ENCODE results near the gene RRP1.
A peak's percentile ranks its signal among the peaks of the same experiment; 100 is the strongest.

Gene RRP1

DNA sequence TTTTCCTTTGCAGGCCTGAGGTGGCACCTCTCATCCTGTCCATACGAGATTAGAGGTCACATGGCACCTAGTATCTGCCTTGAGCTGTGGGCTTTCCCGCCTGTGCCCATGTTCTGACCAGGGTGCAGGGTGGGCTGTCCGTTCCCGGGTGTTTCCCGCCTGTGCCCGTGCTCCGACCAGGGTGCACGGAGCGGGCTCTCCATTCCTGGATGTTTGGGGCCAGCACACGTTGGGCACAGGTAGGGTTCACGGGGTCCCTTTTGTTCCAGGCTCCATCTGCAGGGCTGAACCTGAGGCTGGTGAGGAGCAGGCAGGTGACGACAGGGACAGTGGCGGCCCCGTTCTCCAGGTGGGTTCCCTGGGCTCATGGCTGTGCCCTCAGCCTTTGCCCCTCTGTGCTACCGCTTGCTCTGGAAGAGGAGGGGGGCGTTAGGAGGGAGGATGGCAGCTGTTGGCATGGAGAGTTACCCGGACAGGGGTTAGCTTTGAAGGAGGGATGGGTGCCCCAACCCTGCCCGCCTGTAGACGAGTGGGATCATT, 10.0 kb downstream of the RRP1 start:
- no peak for DNase-seq (ENCODE audit: insufficient read length, low spot score)
- FAIRE-seq, result no peak

DNA sequence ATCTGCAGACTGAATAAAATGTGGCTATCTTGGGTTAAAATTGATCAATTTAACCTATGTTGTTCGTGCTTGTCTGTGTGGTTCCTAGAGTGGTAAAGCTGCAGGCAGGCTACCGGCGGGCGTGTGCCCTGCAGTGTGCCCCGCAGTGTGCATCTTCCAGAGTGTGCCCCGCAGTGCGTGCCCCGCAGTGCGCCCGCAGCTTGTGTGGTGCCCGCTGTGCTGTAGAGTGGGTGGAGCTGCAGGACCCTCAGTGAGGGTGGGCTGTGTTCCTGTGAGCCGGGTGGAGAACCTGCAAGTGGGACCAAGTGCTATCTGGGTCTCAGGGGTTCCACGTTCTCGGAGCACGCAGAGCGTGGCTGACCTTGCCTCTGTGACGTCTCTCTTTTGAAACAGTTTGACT, 10.7 kb downstream of the RRP1 start:
- FAIRE-seq (peak; percentile 4), DNase-seq (ENCODE audit: insufficient read length, low spot score) (no peak)

DNA sequence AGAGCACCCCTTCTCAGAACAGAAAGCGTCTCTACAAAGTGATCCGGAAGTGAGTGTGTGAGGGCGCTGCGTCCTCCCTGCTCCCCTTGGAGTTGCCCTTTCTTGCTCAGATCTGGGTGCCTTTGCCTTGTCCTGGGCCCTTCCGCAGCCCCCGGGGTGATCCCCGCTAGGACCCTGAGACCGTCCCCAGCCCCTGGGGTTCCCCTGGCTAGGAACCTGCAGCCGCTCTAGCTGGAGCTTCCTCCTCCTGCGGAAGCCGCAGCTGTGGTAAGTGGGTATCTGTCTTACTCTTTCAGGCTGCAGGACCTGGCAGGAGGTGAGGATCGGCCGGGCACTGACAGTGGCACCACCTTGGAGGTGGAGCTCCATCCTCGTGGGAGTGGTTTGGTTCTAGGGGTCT, 11.2 kb downstream of the RRP1 start:
- FAIRE-seq, result no peak
- DNase-seq (ENCODE audit: insufficient read length, low spot score), result no peak

DNA sequence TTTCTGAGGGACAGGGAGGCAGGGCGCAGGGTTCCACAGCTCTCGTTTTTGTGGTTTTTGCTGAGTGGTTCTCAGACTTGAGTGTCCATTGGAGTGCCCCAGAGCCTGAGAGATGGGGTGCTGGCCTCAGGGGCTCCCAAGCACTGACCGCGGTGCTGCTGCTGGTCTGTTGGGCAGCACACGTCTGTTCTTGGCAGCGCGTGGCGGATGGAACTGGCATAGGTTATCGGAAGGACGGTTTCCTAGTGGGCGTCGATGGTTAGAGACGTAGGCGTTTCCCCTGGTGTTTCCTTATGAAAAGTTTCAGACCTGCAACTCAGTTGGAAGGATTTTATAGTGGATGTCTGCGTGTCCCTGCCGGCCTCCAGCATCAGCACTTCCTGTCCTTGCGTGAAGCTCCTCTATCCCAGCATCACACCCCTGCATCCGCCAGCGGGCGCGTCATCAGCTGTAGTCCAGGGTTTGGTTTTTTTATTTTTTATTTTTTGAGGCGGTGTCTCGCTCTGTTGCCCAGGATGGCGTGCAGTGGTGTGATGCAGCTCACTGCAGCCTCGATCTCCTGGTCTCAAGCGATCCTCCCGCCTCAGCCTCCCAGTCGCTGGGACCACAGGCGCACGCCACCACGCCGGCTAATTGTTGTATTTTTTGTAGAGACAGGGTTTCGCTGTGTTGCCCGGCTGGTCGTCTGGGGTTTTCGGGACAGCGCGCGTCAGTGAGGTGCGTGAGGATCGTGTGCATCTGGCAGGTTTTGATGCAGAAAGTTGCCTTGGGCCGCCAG, 11.8 kb downstream of the RRP1 start:
- no peak for DNase-seq (ENCODE audit: insufficient read length, low spot score)
- no peak for FAIRE-seq

DNA sequence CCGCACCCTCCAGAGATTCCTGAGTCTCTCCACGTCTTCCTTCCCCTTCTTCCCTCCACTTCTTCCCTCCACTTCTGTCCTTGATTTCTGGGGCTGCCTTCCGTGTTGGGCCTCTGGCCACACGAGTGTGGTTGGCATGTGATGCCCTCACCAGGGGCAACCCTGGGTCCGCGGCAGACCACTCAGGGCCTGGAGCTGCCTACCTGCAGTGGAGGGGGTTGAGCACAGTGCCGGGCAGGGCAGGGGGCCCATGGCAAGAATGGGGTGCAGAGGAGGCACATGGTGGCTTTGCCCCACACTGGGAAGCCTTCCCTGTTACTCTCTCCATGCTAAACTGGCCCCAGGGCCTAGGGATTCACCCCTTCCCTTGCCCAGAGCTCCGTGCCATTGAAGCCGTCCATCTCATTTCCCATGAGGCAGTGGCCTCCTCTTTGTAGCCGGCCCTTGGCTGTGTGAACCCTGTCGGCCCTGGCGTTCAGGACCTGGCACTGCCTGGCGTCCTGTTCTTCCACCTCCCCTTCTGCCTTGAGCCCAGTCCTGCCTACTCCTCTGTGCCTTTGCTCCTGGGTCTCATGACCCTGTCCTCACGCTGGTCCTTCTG, 13.4 kb downstream of the RRP1 start:
- no peak for FAIRE-seq

DNA sequence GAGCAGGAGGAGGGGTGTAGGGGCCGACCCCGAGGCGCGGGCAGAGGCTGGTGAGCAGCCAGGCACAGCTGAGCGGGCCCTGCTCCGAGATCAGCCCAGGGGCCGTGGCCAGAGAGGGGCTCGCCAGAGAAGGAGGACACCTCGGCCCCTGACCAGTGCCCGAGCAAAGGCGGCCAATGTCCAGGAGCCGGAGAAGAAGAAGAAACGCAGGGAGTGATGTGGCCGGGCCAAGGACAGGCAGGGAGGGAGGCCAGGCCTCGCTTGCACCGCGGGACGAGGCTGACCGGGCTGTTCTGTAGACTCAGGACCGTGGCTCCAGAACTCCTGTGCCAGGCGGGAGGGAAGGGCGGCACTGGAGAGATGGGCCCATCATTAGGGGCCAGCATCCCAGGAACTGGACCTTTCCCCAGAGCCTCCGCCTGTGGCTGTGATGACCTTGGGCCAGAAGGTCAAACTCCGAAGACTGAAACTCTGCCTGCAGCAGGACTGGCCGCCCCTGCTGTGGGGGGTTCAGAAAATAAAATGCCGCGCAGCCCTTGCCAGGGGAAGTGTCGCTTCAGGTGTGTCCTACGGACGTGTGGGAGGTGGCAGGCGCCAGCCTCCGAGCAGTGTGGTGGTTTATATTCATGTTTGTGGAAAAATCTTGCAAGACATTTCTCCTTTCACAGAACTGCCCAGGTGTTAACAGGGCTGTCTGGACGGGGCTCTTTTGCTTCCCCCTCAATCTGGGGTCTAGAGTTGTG, 14.4 kb downstream of the RRP1 start:
- no peak for FAIRE-seq
- DNase-seq (ENCODE audit: insufficient read length, low spot score), result no peak

More for the DNA sequence above, 13.4 kb downstream of the RRP1 start:
- no peak for DNase-seq (ENCODE audit: insufficient read length, low spot score)

DNA sequence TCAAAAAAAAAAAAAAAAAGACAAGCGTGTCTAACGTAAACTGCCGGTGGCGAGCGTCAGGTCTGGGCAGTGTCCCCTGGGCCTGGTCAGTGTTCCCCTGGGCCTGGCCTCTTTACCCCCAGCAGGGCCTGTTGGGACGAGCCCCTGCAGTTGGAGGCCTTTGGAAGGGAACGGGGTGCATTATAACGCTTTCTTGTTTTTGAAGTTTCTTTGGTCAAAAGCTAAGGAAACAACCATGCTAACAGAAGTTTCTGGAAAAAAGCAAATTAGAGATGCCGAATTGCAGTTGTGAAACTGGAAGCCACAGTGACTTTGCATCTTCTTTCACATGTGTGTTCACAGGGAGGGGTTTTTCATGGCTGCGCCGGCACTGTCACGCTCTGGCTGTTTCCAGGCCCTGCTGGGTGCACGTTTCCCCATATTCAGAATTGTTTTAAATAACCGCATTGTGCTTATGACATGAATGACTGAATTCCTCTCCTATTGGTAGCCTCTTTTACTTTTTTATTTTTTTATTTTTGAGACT, 16.0 kb downstream of the RRP1 start:
- DNase-seq (ENCODE audit: insufficient read length, low spot score) (no peak), FAIRE-seq (no peak)

DNA sequence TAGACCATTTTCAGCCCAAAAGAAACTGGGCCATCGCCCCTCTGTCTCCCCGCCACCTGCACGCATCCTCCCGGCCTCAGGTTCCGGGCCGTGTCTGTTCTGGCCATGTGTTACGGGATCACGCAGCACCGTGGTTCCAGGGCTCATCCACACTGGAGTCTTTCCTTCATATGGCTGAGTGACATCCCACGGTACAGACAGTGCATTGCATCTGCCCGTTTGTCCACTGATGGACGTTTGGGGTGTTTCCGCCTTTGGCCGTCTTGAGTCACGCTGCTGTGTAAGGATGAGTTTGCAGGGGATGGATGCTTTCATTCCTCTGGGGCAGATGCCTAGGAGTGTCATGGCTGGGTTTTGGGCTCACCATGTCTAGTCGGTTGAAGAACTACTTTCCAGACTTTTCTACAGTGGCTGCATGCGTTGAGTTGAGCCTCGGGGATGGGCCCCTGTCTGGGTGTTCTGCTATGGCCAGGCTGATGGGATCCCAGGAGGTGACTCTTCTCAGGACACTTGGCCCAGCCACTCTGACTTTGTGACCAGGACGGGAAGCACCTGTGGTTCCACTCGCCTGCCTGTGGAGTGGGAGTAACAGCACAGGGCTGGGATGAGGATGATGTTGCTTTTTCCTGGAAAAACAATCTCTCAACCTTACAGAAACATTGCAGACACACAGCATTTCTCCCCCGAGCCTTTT, 16.8 kb downstream of the RRP1 start:
- FAIRE-seq, result no peak
- DNase-seq (ENCODE audit: insufficient read length, low spot score), result no peak

DNA sequence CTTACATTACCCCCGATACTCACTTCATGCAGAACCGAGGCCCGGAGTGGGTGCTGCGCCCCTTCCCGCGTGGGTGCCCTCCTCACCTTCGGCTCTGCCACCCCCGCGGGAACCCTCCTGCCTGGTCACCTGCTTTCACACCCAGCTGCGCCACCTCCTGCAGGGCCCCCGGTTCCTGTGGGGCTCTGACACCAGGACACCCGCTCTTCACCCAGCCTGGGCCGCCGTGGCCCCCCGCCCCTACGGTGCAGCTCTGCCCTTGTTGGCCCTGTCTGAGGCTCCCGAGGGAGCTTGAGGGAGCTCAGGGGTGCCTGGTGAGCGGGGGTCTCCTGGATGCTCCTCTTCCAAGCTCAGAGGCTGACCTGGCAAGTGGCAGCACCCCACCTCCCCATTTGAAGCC, 19.0 kb downstream of the RRP1 start:
- FAIRE-seq (no peak), DNase-seq (ENCODE audit: insufficient read length, low spot score) (no peak)

DNA sequence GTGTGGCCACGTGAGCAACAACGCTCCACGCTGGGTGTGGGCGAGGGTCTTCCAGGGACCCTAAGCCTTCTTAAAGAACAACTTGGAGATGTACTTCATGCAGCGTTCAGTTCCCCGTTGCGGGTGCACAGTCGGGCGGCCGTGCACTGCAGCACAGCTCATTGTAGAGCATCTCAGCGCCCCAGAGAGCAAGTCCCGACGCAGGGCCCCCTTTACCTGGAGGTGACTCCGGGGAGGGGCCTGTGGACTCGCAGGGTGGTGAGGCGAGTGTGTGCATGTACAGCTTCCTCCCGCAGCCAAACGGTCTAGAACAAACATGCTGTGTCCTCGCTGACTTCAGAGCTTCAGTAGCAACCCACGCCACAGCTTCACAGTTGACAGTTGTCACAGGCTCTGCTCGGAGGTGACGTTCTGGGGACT, 19.5 kb downstream of the RRP1 start:
- no peak for FAIRE-seq
- DNase-seq (ENCODE audit: insufficient read length, low spot score), result no peak

DNA sequence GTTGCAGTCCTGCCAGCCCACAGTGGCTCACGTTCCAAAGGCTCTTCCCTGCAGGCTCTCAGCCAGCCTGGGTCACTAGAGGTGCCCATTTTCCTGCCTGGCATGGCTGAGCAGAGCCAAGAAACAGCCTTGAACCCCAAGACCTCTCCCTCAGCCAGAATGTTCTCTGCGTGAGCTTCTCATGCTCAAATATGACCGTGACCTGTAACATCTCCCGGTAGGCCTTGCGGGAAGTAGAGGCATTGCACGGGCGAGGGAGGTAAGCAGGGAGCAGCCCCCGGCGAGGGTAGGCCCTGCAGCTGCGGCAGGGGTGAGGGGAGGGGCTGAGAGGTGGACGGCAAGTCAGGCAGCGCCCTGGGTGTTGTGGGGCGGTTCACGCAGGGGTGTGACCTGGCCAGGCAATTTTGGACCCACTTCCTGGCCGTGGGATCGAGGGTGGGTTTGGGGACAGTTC, 20.0 kb downstream of the RRP1 start:
- DNase-seq (ENCODE audit: insufficient read length, low spot score) (no peak), FAIRE-seq (no peak)

DNA sequence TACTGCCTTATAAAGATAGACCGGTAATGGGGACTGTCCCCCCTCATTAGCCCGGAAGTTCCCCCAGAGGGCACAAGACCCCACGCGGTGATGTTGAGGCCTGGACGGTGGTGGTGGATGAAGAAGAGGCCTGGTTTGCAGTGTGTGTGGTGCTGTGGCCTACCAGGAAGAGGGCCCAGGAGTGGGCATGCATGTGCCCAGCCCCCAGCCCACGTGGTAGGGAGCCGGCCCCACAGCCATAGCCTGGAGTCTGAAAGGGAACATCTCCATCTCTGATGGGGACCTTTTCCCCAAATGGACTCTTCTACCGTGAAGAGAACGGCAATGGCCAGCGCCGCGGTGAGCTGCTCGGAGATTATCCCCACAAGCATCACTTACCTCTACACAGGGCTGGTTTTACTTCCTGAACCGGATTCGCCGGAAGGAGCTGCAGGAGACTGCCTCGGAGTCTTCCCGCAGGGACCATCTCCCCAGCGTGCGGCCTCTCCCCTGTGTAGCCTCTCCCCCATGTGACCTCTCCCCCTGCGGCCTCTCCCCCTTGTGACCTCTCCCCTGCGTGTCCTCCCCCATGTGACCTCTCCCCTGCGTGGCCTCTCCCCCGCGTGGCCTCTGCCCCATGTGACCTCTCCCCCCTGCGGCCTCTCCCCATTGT, 20.6 kb downstream of the RRP1 start:
- no peak for DNase-seq (ENCODE audit: insufficient read length, low spot score)
- no peak for FAIRE-seq

DNA sequence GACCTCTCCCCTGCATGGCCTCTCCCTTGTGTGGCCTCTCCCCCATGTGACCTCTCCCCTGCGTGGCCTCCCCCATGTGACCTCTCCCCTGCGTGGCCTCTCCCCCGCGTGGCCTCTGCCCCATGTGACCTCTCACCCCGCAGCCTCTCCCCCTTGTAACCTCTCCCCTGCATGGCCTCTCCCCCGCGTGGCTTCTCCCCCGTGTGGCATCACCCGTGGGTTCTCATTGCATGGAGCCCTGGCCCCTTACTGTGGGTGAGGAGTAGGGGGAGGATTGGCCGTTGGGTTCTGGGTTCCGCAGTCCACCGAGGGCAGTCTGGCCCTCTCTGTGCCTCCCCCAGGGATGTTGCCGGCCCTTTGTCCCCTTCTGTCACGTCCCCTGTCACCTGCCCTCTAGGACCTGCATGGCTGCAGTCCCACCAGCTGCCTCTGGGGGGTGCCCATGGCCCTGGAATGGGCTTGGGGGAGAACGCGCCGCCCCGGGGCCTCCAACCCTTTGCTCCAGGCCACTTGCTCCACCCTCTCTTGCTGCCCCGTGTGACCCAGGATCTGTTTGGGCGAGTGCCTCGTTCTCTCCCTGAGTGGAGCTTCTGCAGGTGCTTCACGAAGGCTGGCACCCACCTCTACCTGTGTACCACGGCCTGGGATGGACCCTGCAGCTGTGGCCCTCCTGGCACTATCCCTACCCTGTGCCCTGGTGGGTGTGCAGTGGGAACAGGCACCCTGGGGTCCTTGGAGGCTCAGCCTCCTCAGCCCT, 21.3 kb downstream of the RRP1 start:
- FAIRE-seq (no peak), DNase-seq (ENCODE audit: insufficient read length, low spot score) (peak; percentile 83)

DNA sequence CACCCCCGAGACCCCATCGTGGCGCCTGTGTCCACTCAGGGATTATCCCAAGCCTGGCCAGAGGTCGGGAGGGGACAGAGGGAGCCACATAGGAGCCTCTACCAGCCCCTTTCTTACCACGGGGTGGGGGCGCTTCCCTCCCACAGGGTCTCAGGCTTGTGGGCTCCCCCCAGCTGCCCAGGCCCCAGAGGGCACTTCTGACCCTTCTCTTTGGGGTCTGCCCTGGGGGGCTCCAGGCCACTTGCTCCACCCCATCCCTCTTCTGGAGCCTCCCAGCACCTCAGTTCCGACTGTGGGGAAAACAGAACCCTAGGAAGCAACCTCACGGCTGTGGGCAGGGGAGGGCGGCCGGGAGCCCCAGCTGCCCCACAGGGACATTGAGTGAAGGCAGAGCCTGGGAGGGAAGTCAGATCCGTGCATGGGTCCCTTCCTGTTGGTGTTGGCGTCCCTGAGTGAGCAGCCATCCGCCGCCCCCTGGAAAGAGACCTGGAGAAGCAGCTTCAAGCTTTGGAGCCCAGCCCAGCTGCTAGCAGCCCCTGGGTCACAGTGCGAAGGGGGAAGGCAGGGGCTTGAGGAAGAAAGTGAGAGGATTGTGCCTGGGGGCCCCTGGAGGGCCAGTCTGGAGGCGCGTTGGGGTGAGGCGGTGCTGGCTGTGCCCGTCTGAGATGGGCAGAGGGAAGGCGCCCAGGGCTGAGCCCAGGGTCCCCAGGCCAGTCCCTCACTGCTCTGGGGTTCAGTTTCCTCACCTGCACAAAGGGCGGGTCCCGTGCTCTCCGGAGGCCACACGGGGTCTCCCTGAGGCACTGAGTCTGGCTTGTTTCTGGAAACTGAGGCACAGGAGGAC, 22.1 kb downstream of the RRP1 start:
- FAIRE-seq (no peak), DNase-seq (ENCODE audit: insufficient read length, low spot score) (no peak)

DNA sequence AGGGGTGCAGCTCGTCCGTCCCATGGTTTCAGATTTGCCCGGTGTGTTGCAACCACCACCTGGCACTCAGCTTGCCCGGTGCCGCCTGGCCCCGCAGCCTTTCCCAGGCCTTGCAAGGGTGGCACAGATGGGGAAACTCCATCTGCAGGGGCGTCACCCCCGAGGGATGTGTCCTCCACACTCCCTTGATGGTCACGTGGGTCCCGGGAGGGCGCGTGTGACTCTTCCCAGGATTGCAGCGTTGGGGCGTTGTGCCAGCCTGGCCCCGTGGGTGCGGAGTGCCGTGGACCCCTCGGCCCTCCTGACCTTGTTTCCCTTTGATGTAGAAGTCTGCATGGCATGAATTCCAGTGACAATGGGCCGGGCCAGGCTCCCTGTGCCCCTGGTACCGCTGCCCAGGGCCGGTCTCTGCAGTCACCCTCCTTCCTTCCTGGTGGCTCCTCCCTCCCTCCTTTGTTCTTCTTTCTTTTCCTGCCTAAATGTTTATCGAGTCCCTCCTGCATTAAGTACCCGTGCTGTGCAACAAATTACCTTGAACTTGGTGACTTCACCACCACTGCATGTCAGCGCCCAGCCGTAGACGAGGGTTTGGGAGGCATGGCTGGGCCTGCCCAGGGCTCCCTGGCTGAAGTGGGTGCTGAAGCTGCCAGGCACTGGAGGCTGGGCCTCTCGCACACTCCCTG, 22.9 kb downstream of the RRP1 start:
- DNase-seq (ENCODE audit: insufficient read length, low spot score) (no peak), FAIRE-seq (no peak)

DNA sequence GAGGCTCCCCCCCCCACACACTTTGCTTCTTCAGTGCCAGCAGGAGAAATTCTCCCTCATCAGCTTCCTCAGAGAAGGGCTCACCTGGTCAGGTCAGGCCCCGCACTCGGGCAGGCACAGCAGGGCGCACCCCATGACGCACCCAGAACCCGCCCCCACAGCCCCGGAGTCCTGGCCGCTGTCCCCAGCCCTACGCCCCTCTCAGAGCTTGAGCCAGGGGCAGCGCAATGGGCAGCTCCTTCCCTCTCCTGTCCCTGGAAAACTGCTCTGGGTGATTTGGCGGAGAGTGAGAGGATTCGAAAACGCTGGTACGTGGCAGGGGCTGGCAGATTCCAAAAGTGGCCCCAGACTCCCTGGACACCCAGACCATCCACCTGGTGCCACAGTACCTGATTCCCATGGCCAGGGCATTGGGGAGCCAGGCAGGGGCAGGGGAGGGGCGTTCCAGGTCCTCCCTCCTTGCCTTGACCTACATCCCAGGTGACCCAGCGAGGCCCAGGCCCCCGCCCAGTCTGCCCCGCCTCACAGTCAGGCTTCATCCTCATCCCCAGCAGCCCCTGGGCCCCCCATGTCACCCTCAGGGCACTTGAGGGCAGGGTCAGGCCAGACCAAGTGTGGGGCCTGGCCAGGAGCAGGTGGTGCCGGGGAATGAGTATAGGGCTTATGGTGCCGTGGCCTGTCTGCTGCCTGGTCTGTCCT, 23.7 kb downstream of the RRP1 start:
- DNase-seq (ENCODE audit: insufficient read length, low spot score), result no peak
- FAIRE-seq, result no peak

DNA sequence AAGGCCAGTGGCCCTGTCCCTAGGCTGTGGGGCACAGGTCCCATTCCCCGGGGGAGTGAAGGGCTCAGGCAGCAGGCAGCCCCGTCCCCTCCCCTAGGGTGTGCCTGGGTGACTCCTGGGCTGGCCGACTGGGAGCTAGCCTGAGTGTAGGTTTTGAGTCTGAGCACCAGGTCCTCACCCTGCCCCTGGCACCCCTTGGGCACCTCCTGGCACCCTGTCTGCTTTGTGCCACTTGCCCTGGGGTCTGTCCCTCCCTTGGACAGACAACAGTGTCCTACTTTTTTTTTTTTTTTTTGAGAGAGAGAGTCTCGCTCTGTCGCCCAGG, 24.2 kb downstream of the RRP1 start:
- no peak for DNase-seq (ENCODE audit: insufficient read length, low spot score)
- no peak for FAIRE-seq
